Stomach (tissue), 4 donors: ENCODE results near the gene RFPL4AL1.

Experiments used
- CTCF ChIP-seq, 7 experiments: fragments of 450-650 bp in 4 of 7; fragments of 200-600 bp in 3 of 7; sonication (generic) in 3 of 7; IDR thresholded peaks; one replicate each; pipeline ENCODE4 v1.5.1; 2016 to 2019; ENCODE audit warnings: antibody characterized with exemption in 7 of 7, control low read depth in 2 of 7, mild to moderate bottlenecking in 1 of 7
- EP300 ChIP-seq: sonication (generic); formaldehyde crosslinking; IDR thresholded peaks from one replicate; pipeline ENCODE4 v1.6.1; 2017; ENCODE audit warnings: antibody characterized with exemption
- POLR2A ChIP-seq, 4 donors: fragments of 450-650 bp; IDR thresholded peaks; one replicate each; pipeline ENCODE4 v1.6.1; 2016; ENCODE audit warnings: antibody characterized with exemption in 4 of 4, control low read depth in 2 of 4, mild to moderate bottlenecking in 1 of 4, moderate library complexity in 1 of 4

- TF ChIP-seq CTCF (IDR thresholded peaks at IDR 0.05) = no peak
- TF ChIP-seq POLR2A (IDR thresholded peaks at IDR 0.05) = no peak
- TF ChIP-seq EP300 = no peak
Observed at GRCh38 chr19:55766466-55766865, 2.5 kb upstream of the RFPL4AL1 start.
